Glomerular endothelial cell (primary cell): ENCODE measurements around the gene SMIM28. TPM values are rescaled to one million over a fixed set of nuclear protein-coding genes. Genes with fewer than 3 reads are reported as not detected.
"Not testable (repeated sequence)": the region's sequence is repeated elsewhere in the genome, so short reads cannot be mapped to it uniquely, and the experiment has no call there.

Experiments used
- DNase-seq: peaks from one replicate; pipeline ENCODE4 v3.0.0-alpha.2; 2011; ENCODE audit warnings: low read depth, low spot score; ENCODE audit errors: extremely low read depth
- total RNA-seq: library from RNA; depleted of rRNA; stranded (reverse); fragments of >200 nt; gene quantifications from 2 replicates; pipeline ENCODE4 v1.2.3, GENCODE V29; 2015

Gene SMIM28
- total RNA-seq, 1 donor from 2014 or later: not detected

GRCh38 chr6:138403801-138404665 lies 26.3 kb downstream of the SMIM28 start, which contains the start of gene HEBP2:
Gene HEBP2, plus strand, starts transcription at chr6:138404223. Its CDS starts 273 bp downstream, at chr6:138404496.
- DNase-seq: no peak

- no peak for DNase-seq
Observed at GRCh38 chr6:138404666-138405337, 27.1 kb downstream of the SMIM28 start.

GRCh38 chr6:138405816-138406413 lies 28.2 kb downstream of the SMIM28 start:
- DNase-seq: no peak

GRCh38 chr6:138406443-138406842 lies 28.7 kb downstream of the SMIM28 start:
- no peak for DNase-seq

GRCh38 chr6:138410048-138410735 lies 32.5 kb downstream of the SMIM28 start:
- DNase-seq: no peak

- DNase-seq: peak; percentile 75
Observed at GRCh38 chr6:138410972-138411880, 33.5 kb downstream of the SMIM28 start.

GRCh38 chr6:138415125-138415524 lies 37.4 kb downstream of the SMIM28 start:
- DNase-seq: no peak

GRCh38 chr6:138416206-138416605 lies 38.5 kb downstream of the SMIM28 start:
- DNase-seq: no peak

GRCh38 chr6:138417493-138418117 lies 39.9 kb downstream of the SMIM28 start:
- DNase-seq: no peak

GRCh38 chr6:138418118-138418742 lies 40.5 kb downstream of the SMIM28 start:
- DNase-seq: no peak

- no peak for DNase-seq
Observed at GRCh38 chr6:138419766-138420165, 42.1 kb downstream of the SMIM28 start.

- no peak for DNase-seq
Observed at GRCh38 chr6:138420356-138420755, 42.7 kb downstream of the SMIM28 start.

GRCh38 chr6:138421089-138421488 lies 43.4 kb downstream of the SMIM28 start:
- no peak for DNase-seq

- no peak for DNase-seq
Observed at GRCh38 chr6:138421608-138422007, 43.9 kb downstream of the SMIM28 start.

- DNase-seq: no peak
Observed at GRCh38 chr6:138422861-138423260, 45.2 kb downstream of the SMIM28 start.

- DNase-seq: no peak
Observed at GRCh38 chr6:138424004-138424904, 46.5 kb downstream of the SMIM28 start.

- not testable (repeated sequence) for DNase-seq
Observed at GRCh38 chr6:138425256-138425655, 47.6 kb downstream of the SMIM28 start.
